GM21367 (cell line): Measurements from ENCODE around the gene JAK1.
"Not testable (repeated sequence)": the region's sequence is repeated elsewhere in the genome, so short reads cannot be mapped to it uniquely, and the experiment has no call there.

Source experiments
- ATAC-seq: cut with Tn5 transposase; IDR thresholded peaks from one replicate; pipeline ENCODE4 v1.9.1; 2021; ENCODE audit not compliant: unreplicated experiment

JAK1 gene

GRCh38 chr1:64842224-64842623 lies 124.1 kb downstream of the JAK1 start:
- ATAC-seq = no peak

- no peak for ATAC-seq
Observed at GRCh38 chr1:64841330-64842065, 124.9 kb downstream of the JAK1 start.

- no peak for ATAC-seq
Observed at GRCh38 chr1:64839732-64840405, 126.5 kb downstream of the JAK1 start.

- ATAC-seq = no peak
Observed at GRCh38 chr1:64839261-64839660, 127.1 kb downstream of the JAK1 start.

- no peak for ATAC-seq
Observed at GRCh38 chr1:64838486-64838885, 127.9 kb downstream of the JAK1 start.

- ATAC-seq = no peak
Observed at GRCh38 chr1:64836802-64837201, 129.5 kb downstream of the JAK1 start.

GRCh38 chr1:64834734-64835133 lies 131.6 kb downstream of the JAK1 start:
- ATAC-seq = no peak

GRCh38 chr1:64830030-64830651 lies 136.2 kb downstream of the JAK1 start:
- ATAC-seq = no peak

GRCh38 chr1:64829411-64830029 lies 136.8 kb downstream of the JAK1 start:
- no peak for ATAC-seq

- ATAC-seq = peak; percentile 42
Observed at GRCh38 chr1:64828829-64829228, 137.5 kb downstream of the JAK1 start.

- ATAC-seq = peak; percentile 63
Observed at GRCh38 chr1:64826991-64827390, 139.4 kb downstream of the JAK1 start.

- peak; percentile 46 for ATAC-seq
Observed at GRCh38 chr1:64823691-64824476, 142.5 kb downstream of the JAK1 start.

- ATAC-seq = no peak
Observed at GRCh38 chr1:64822621-64823020, 143.7 kb downstream of the JAK1 start.

- ATAC-seq = not testable (repeated sequence)
Observed at GRCh38 chr1:64820572-64820971, 145.8 kb downstream of the JAK1 start.

- not testable (repeated sequence) for ATAC-seq
Observed at GRCh38 chr1:64817364-64817763, 149.0 kb downstream of the JAK1 start.

GRCh38 chr1:64814427-64814826 lies 151.9 kb downstream of the JAK1 start:
- no peak for ATAC-seq

- ATAC-seq = no peak
Observed at GRCh38 chr1:64811131-64811530, 155.2 kb downstream of the JAK1 start.

- no peak for ATAC-seq
Observed at GRCh38 chr1:64810001-64810400, 156.3 kb downstream of the JAK1 start.

GRCh38 chr1:64809309-64809708 lies 157.0 kb downstream of the JAK1 start:
- ATAC-seq = no peak

GRCh38 chr1:64801851-64802523 lies 164.4 kb downstream of the JAK1 start:
- no peak for ATAC-seq
